ELR (cell line): Measurements from ENCODE around the gene OLFM2.
A peak's percentile ranks its signal among the peaks of the same experiment; 100 is the strongest.

Experiments used
- DNase-seq: peaks from one replicate; pipeline ENCODE4 v3.0.0-alpha.2; 2015; ENCODE audit warnings: low read depth

The OLFM2 gene

DNA sequence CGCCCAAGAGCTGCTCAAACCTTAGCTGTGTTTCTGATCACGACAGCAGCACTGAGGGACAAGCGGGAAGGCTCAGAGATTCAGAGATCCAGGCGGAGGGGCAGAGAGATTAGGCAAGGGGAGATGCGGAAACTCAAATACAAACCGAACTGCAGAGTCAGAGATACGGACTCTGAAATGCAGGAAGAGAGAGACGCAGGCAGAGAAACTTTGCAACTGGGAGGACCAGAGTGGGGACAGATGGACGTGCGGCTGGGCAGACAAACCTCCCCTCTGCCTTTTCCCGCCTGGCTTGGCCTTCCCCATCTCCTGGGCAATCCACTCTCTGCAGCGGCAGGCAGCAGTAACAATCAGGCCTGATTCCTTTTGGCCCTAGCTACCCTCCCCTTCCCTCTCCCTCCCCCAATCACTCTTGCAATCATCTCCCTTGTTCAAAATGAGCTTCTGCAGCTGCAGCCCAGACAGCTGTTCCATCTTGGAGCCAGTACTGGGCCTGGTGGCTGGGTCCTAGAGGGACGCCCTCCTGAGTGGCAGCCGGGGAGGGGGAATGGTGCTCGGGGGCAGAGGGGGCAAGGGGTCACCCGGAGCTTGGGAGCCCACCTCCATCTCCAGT, 29.7 kb downstream of the OLFM2 start:
- no peak for DNase-seq

DNA sequence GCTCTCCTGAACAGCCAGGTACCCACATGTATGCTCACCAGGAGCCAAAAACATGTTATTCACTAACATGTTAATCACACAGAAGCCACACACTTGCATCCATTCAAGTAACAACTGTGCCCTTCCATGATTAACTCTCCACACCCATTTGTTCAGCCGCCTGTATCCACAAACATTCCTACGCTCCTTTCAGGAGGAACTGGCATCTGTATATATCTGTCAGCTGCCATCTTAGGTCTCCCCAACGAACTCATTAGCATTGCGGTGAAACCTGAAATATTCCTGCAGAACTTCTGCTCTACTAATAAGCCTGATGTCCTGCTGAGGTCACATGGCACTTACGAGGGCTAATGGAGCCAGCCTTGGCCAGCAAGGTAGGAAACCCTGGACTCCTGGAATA, 33.0 kb downstream of the OLFM2 start:
- no peak for DNase-seq

GRCh38 chr19:9901642-9902041, 34.7 kb downstream of the OLFM2 start:
- DNase-seq, result no peak

DNA sequence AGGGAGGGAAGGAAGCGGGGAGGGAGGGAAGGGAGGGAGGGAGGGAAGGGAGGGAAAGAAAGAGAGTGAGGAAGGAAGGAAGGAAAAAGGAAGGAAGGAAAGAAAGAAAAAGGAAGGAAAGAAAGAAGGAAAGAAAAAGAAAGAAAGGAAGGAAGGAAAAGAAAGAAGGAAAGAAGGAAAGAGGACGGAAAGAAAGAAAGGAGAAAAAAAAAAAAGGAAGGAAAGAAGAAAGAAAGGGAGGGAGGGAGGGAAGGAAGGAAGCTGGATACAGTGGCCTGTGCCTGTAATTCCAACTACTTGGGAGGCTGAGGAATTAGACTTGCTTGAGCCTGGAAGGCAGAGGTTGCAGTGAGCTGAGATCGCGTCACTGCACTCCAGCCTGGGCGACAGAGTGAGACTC, 35.3 kb downstream of the OLFM2 start:
- no peak for DNase-seq

DNA sequence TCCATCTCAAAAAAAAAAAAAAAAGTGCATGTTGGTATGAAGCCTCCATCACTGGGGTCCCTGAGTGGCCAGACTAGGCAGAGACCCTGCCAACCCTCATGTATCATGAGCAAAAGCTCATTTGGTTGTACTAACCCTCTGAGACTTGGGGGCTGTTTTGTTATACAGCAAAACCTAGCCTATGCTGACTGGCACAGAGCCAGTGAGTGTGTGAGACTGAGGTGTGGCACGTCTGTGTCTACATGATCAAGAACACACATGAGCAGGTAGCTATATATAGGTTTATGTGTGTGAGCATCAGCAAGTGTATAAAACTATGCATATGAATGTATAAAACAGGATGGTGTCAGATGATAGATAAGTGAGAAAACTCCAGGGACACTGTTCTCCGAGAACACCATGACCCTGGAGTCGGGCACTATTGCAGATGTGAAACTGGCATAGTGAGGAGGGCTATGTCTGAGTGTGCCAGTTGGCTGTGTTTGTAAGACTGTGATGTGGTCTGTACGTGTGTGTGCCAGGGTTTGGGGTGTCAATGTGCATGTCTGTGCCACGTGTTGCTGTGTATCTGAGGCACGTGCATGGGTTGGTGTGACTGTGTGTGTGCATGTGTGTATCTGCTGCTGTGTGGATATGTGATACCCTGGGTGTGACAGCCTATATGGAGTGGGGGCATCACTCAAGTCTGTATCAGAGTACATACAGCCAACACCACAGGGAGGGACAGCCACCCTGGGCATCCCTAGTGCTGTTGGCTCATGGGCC, 44.5 kb downstream of the OLFM2 start:
- no peak for DNase-seq

DNA sequence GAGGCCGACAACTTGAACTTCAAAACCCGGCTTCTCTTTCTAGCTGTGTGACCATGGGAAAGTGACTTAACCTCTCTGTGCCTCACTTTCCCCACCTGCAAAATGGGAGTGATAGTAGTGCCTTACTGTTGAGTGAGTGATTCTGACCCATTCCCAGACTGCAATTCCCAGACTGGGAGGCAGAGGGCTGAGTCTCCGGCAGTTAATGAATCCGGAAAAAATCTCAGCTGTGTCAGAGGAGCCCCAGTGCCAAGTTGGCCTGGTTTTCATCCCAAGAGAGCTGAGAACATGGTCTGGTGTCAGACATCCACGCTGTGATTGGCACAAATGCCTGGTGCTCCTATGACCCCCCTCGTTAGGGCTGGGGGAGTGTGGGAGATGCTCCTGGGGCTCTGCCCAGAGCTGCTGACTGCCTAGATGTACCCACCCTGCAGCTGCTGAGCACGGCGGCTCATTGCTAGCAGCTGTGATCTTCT, 51.2 kb downstream of the OLFM2 start:
- peak; percentile 38 for DNase-seq

- no peak for DNase-seq
Observed at GRCh38 chr19:9883764-9884163, 52.6 kb downstream of the OLFM2 start.

- peak; percentile 11 for DNase-seq
Observed at GRCh38 chr19:9883231-9883758, 53.0 kb downstream of the OLFM2 start.

GRCh38 chr19:9881720-9882119, 54.6 kb downstream of the OLFM2 start:
- DNase-seq, result no peak

- DNase-seq, result peak; percentile 58
Observed at GRCh38 chr19:9878511-9879196, 57.7 kb downstream of the OLFM2 start.

GRCh38 chr19:9877780-9878510, 58.4 kb downstream of the OLFM2 start:
- DNase-seq, result peak; percentile 85

DNA sequence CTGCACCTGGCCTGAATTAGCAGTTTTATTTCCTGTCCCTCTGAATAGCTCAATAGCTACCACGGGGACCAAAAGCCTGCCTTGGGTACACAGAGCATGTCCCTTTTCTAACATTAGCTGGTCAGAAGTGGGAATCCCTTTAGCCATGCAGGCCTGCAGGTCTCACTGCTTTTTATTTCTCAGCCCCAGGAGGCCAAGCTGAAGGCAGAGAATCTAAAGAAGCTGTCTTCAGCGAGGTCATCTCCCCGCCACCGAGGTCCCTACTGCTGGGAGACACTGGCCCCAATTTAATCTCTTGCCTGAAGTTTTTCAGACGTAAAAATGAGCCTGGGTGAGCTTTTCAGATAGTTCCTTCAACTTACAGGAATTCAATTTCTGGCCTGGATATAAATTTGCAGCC, 60.5 kb downstream of the OLFM2 start:
- no peak for DNase-seq

DNA sequence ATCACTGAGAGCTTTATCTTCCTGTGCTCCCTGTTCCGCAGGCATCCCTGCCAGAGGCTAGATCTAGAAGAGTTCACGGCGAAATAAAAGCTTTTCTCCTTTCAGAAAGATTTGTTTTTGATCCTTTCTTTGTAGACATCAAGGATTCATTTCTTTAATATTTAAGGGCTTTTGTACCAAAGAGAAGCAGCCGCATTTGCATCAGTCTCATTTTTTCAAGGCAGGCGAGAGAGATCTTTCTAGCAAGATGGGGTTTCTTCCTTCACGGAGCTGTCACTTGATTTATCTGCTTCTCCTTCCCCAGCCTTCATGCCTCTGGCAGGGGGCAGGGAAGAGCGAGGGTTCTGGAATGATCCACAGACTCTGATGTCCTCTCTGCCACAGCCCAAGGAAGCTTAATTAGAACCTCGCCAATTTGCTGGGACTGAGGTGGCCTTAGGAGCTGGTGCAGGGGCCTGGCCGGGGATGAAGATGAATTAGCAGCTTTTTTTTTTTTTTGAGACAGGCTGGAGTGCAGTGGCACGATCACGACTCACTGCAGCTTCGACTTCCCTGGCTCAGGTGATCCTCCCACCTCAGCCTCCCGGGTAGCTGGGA, 61.2 kb downstream of the OLFM2 start:
- no peak for DNase-seq

- DNase-seq, result no peak
Observed at GRCh38 chr19:9872618-9873242, 63.6 kb downstream of the OLFM2 start.

DNA sequence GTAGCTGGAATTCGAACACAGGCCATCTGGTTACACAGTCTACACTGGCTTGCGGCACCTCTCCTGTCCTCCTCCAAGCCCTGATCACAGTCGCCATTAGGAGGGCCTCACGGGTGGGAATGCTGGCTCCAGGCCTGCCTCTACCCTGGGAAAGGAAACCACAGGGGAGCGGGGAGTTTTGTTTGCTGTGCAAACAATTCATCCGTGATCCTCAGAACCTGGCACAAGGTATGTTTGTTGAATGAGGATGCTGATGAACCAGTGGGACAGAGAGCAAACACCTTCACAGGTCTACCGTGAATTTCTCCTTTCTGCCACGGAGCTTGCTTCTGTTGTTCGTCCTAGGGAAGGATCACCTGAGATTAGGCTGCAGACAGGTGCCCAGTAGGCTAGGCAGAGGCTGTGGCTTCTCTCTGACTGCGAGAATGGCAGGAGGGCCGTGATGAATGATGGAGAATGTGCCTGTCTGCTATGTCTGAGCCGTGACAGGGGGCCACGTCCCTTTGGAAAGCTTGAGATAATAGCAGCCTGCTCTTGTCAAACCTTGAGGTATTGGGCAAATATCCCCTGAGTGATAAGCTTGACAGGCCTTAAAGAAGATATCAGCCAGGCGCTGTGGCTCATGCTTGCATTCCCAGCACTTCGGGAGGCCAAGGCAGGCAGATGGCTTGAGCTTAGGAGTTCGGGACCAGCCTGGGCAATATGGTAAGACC, 64.5 kb downstream of the OLFM2 start:
- DNase-seq, result no peak

DNA sequence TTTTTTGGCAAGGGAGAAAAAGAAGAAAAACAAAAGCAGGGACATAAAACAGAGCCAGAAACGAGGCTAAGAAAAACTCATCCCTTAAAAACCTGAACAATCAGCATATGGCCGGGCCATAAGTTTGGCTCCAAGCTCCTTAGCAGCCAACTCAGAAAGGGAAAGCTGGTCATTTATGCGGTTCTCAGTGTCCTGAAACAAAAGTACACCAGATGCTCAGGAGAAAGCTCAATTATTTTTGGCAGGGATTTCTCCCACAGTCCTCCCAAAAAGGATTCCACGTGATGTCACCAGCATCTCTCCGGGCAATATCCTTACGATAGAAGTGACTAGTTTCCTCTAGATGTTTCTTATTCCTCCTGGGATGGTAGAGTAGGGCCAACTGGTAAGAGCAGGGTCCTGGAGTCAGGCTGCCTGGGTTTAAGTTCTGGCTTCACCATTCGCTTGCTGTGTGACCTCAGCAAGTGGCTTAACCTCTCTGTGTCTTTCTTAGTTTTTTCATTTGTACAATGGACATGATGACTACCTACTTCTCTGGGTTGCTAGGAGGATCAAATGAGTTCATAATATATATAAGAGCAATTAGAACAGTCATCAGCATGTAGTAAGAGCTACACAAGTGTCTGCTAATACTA, 67.2 kb downstream of the OLFM2 start:
- DNase-seq, result no peak

DNA sequence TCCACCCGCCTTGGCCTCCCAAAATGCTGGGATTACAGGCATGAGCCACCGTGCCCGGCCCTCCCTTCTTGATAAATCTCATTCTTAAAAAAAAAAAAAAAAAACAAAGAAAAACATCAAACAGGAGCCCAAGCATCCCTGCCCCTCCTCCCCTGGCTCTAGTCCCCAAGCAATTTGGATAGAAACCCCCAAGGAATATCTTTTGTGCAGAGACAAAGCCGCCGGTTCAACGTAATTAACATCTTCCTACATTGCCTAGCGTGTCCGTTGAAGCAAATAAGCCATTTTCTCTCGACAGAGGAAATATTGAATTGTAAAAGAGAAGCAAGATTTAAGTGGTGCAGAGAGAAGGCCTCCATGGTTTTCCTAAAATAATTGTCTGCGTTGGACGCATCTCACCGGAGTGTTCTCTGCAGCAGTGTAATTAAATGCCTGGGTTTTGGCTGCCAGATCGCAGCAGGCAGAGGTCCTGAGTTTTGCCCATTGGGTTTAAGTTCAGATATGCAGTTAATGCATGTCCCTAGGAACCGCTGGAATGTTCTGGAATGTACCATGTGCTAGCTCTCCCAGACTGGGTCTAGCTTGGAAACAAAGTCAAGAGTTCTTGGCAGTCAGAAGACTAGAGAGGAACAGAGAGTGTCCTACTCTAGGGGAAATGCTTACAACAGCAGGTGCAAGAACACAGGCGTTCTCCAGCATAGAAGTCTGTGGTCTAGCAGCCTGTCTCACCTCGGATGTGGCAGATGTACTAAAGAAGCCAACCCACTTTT, 70.4 kb downstream of the OLFM2 start:
- no peak for DNase-seq

DNA sequence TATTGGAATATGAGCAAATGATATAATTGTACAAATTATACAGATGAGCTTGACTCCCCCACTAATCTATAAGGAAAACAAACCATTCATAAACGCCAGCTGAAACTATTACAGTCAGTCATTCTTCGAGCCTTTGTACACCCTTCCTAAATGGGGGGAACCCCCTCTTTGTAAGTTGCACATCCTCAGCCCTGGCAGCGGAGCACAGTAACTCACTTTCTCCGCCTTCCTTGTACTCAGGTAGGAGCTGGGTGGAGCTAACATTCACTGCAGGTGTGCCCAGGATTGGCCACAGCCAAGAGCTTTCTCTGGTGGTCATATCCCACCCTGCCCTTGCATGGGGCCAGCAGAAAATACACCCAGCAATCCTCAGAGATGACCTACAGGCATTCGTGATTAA, 72.6 kb downstream of the OLFM2 start:
- DNase-seq, result no peak

- no peak for DNase-seq
Observed at GRCh38 chr19:9862938-9863337, 73.4 kb downstream of the OLFM2 start.
